Neural cell (in vitro differentiated cells): ENCODE results near the gene CDHR2.

Source experiments
- CTCF ChIP-seq: fragments of 450-650 bp; IDR thresholded peaks from 2 replicates; pipeline ENCODE4 v1.5.1; 2014; ENCODE audit warnings: antibody characterized with exemption, mild to moderate bottlenecking, moderate library complexity; ENCODE audit not compliant: poor library complexity, severe bottlenecking
- EP300 ChIP-seq: fragments of 450-650 bp; conservative IDR thresholded peaks from 2 replicates; pipeline ENCODE4 v1.6.1; 2014; ENCODE audit warnings: antibody characterized with exemption, mild to moderate bottlenecking, moderate library complexity; ENCODE audit not compliant: poor library complexity, severe bottlenecking
- EZH2 ChIP-seq: fragments of 200-600, 300-800 bp; shearing (Covaris generic), sonication (generic); IDR thresholded peaks from 2 replicates; pipeline ENCODE4 v1.6.1; 2014; ENCODE audit warnings: antibody characterized with exemption, low read length, borderline replicate concordance, mild to moderate bottlenecking; ENCODE audit not compliant: insufficient read depth, poor library complexity, severe bottlenecking
- MXI1 ChIP-seq: fragments of 450-650 bp; conservative IDR thresholded peaks from 2 replicates; pipeline ENCODE4 v1.6.1; 2014; ENCODE audit warnings: antibody characterized with exemption, mild to moderate bottlenecking; ENCODE audit not compliant: poor library complexity, severe bottlenecking
- POLR2AphosphoS5 ChIP-seq: IDR thresholded peaks from 2 replicates; pipeline ENCODE4 v1.6.1; 2012
- RAD21 ChIP-seq: fragments of 450-650 bp; conservative IDR thresholded peaks from 2 replicates; pipeline ENCODE4 v1.6.1; 2014; ENCODE audit warnings: antibody characterized with exemption, mild to moderate bottlenecking, moderate library complexity
- REST ChIP-seq: IDR thresholded peaks from 2 replicates; pipeline ENCODE4 v1.6.1; 2012; ENCODE audit warnings: borderline replicate concordance
- SMC3 ChIP-seq: fragments of 450-650 bp; conservative IDR thresholded peaks from 2 replicates; pipeline ENCODE4 v1.6.1; 2014; ENCODE audit warnings: antibody characterized with exemption, mild to moderate bottlenecking, moderate library complexity; ENCODE audit not compliant: poor library complexity
- TAF1 ChIP-seq: IDR thresholded peaks from 2 replicates; pipeline ENCODE4 v1.6.1; 2012; ENCODE audit warnings: low read depth

GRCh38 chr5:176631383-176632200 lies 82.5 kb downstream of the CDHR2 start:
- TF ChIP-seq CTCF (no peak), RAD21 (no peak), MXI1 (no peak), EZH2 (no peak), REST (no peak), TAF1 (no peak), POLR2AphosphoS5 (no peak), EP300 (no peak), SMC3 (no peak)
